Osteoblast (primary cell): ENCODE data around the gene LYST. TPM values are rescaled to one million over a fixed set of nuclear protein-coding genes. Genes with fewer than 3 reads are reported as not detected.

ENCODE experiments used
- DNase-seq: peaks from one replicate; pipeline ENCODE4 v3.0.0; 2011; ENCODE audit warnings: low spot score, mixed read lengths; ENCODE audit not compliant: insufficient read length; ENCODE audit errors: missing footprints
- H2AFZ ChIP-seq: 2 replicates; pipeline ENCODE4 v1.6.0; 2011; ENCODE audit warnings: mild to moderate bottlenecking, low read length
- H3K27ac ChIP-seq: 2 replicates; pipeline ENCODE4 v1.5.1; 2011; ENCODE audit warnings: mild to moderate bottlenecking, low read depth, low read length, moderate library complexity
- H3K27me3 ChIP-seq: 2 replicates; pipeline ENCODE4 v1.6.0; 2012; ENCODE audit warnings: mild to moderate bottlenecking, control low read depth, inconsistent platforms, low read length, moderate library complexity; ENCODE audit not compliant: insufficient read depth
- H3K36me3 ChIP-seq: 2 replicates; pipeline ENCODE4 v1.5.1; 2011; ENCODE audit warnings: mild to moderate bottlenecking, low read length, control low read depth, moderate library complexity; ENCODE audit not compliant: insufficient read depth
- H3K4me1 ChIP-seq: 2 replicates; pipeline ENCODE4 v1.5.1; 2011; ENCODE audit warnings: mild to moderate bottlenecking, low read length, control low read depth, moderate library complexity; ENCODE audit not compliant: insufficient read depth
- H3K4me2 ChIP-seq: 2 replicates; pipeline ENCODE4 v1.6.0; 2011; ENCODE audit warnings: mild to moderate bottlenecking, low read length; ENCODE audit not compliant: insufficient read depth
- H3K4me3 ChIP-seq: fragments of 200-600 bp; sonication (generic); 3 replicates; pipeline ENCODE4 v1.5.1; 2012; ENCODE audit warnings: mild to moderate bottlenecking, low read length, inconsistent platforms; ENCODE audit not compliant: insufficient read depth
- H3K79me2 ChIP-seq: 2 replicates; pipeline ENCODE4 v1.6.0; 2012; ENCODE audit warnings: mild to moderate bottlenecking, low read length, control low read depth, inconsistent platforms; ENCODE audit not compliant: insufficient read depth
- H3K9me3 ChIP-seq: 2 replicates; pipeline ENCODE4 v1.5.1; 2011; ENCODE audit warnings: low read depth, low read length, control low read depth
- H4K20me1 ChIP-seq: 2 replicates; pipeline ENCODE4 v1.6.0; 2012; ENCODE audit warnings: mild to moderate bottlenecking, low read length, control low read depth; ENCODE audit not compliant: insufficient read depth
- total RNA-seq: library from RNA; depleted of rRNA; stranded (reverse); fragments of >200 nt; gene quantifications from 2 replicates; pipeline ENCODE4 v1.2.3, GENCODE V29; 2012
- TF ChIP-seq, protein P1 (sequence below): IDR thresholded peaks from 2 replicates; pipeline ENCODE4 v1.5.1; 2011; ENCODE audit warnings: mild to moderate bottlenecking, low read depth, low read length, moderate library complexity; ENCODE audit errors: extremely low read depth

The LYST gene
- total RNA-seq, 1 donor, result 63.0 TPM

GRCh38 chr1:235809688-235810397, 56.9 kb downstream of the LYST start:
- Histone ChIP-seq H3K27me3 (no peaks in the 10 kb centered on the region), H3K27ac (no peak overlapping the region), H3K9me3 (no peaks in the 10 kb centered on the region), H4K20me1 (no peaks in the 10 kb centered on the region), H3K79me2 (no peaks in the 10 kb centered on the region), H2AFZ (no peak overlapping the region), H3K4me3 (no peak overlapping the region), H3K4me1 (no peaks in the 10 kb centered on the region), H3K36me3 (peaks cover 3% of the 10 kb centered on the region), H3K4me2 (no peak overlapping the region)
- TF ChIP-seq, protein P1, sequence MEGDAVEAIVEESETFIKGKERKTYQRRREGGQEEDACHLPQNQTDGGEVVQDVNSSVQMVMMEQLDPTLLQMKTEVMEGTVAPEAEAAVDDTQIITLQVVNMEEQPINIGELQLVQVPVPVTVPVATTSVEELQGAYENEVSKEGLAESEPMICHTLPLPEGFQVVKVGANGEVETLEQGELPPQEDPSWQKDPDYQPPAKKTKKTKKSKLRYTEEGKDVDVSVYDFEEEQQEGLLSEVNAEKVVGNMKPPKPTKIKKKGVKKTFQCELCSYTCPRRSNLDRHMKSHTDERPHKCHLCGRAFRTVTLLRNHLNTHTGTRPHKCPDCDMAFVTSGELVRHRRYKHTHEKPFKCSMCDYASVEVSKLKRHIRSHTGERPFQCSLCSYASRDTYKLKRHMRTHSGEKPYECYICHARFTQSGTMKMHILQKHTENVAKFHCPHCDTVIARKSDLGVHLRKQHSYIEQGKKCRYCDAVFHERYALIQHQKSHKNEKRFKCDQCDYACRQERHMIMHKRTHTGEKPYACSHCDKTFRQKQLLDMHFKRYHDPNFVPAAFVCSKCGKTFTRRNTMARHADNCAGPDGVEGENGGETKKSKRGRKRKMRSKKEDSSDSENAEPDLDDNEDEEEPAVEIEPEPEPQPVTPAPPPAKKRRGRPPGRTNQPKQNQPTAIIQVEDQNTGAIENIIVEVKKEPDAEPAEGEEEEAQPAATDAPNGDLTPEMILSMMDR, result no peak
- no peak for DNase-seq

DNA sequence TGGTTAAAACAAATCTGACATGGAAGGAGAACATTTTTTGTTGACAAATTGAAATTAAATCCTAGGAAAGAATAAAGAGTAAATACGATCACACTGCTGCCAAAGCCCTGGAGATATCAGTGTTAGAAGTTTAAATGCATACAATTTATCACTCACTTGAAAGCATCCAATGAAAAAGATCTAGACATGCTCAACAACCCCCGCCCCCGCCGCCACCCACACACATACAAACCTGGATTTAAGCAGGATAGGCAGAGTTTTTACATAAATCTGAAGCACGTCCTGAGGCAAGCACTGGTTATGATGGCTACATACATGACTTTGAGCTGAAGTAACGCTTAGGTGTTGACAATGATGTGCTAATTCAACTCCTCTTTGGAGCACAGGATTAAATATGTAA, 58.5 kb downstream of the LYST start:
- Histone ChIP-seq H3K4me3 (no peak overlapping the region), H3K27ac (no peak overlapping the region), H3K4me2 (no peak overlapping the region), H3K36me3 (peaks cover 3% of the 10 kb centered on the region), H2AFZ (no peak overlapping the region), H3K27me3 (no peaks in the 10 kb centered on the region), H3K79me2 (no peaks in the 10 kb centered on the region), H4K20me1 (no peaks in the 10 kb centered on the region), H3K4me1 (no peaks in the 10 kb centered on the region), H3K9me3 (no peaks in the 10 kb centered on the region)
- DNase-seq, result no peak
- TF ChIP-seq, protein P1, result no peak

DNA sequence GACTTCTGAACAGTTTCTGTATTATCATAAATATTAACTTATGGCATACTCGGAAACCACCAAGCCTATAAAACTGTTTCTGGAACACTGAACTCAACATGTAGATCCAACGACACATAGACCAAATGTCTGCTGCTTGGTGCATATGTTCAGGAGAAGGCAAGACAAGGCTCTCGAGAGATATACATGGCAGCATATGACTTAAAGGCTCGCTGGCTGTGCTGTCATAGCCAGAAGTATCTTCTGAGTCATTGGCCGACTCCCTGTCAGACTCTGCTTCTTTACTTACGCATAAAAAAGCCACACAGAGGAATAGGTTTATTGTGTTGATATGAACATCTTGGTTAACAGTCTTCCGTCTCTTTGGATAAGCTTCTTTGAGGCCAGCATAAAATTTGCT, 60.6 kb downstream of the LYST start:
- DNase-seq, result no peak
- no peak overlapping the region for H3K27ac ChIP-seq
- H3K27me3 ChIP-seq, result no peaks in the 10 kb centered on the region
- H3K9me3 ChIP-seq, result no peaks in the 10 kb centered on the region
- TF ChIP-seq, protein P1, result no peak
- no peak overlapping the region for H3K4me3 ChIP-seq
- no peaks in the 10 kb centered on the region for H3K4me1 ChIP-seq
- no peak overlapping the region for H3K4me2 ChIP-seq
- H3K36me3 ChIP-seq, result peaks cover 3% of the 10 kb centered on the region
- H4K20me1 ChIP-seq, result no peaks in the 10 kb centered on the region
- H3K79me2 ChIP-seq, result no peaks in the 10 kb centered on the region
- no peak overlapping the region for H2AFZ ChIP-seq

DNA sequence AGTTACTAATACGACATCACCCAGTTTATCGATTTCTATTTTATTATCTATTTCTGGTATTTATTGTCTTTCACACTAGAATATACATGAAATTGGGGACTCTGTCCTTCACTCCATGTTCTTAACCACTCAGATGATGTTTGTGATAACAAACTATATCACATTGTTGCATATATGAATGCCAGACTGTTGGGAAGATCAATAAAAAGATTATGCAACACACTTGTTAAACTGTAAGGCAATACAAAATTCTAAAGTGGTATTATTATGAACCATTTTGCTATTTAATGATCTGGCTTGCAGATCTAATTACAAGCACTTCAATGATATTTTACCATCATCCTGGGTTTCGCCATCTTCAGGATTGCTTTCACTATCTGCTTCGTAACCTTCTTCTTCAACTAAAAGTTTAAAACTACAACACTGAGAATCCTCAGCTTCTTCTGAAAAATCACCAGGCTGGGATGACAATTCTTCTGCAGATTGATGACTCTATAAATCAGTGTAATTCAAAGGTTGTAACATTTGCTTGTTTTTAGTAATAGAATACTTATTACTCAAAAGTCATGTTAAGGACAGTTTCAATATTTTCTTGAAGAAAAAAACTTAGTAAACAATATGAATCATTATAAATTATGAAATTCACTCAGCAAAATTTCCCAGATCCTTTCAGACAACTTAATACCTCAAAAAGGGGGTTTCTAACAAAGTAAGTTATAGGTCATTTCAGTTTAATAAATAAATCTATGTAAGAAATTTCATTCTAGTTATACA, 63.9 kb downstream of the LYST start:
- H2AFZ ChIP-seq, result no peak overlapping the region
- TF ChIP-seq, protein P1, result no peak
- no peak for DNase-seq
- peaks cover 3% of the 10 kb centered on the region for H3K36me3 ChIP-seq
- no peaks in the 10 kb centered on the region for H3K79me2 ChIP-seq
- no peaks in the 10 kb centered on the region for H3K9me3 ChIP-seq
- H4K20me1 ChIP-seq, result no peaks in the 10 kb centered on the region
- H3K4me1 ChIP-seq, result no peaks in the 10 kb centered on the region
- H3K4me3 ChIP-seq, result no peak overlapping the region
- no peak overlapping the region for H3K4me2 ChIP-seq
- no peak overlapping the region for H3K27ac ChIP-seq
- no peaks in the 10 kb centered on the region for H3K27me3 ChIP-seq
